ENCODE data around the gene SLIT3.

SLIT3 gene

GRCh38 chr5:168773226-168773625 lies 527.7 kb downstream of the SLIT3 start:
- TF ChIP-seq ZFP3 (CRISPR knock-in tag; IDR thresholded peaks at IDR 0.05) (no peak), TCF4 (CRISPR knock-in tag; IDR thresholded peaks at IDR 0.05; ENCODE audit: borderline replicate concordance) (0 out of 2 replicates have a peak, but pooled peaks have one; percentile 12), CSDC2 (CRISPR knock-in tag; IDR thresholded peaks at IDR 0.05) (no peak), ZNF565 (CRISPR knock-in tag; conservative IDR thresholded peaks at IDR 0.05; ENCODE audit: low read depth) (no peak), ZFP30 (CRISPR knock-in tag; IDR thresholded peaks at IDR 0.05) (no peak), TSHZ2 (CRISPR knock-in tag; IDR thresholded peaks at IDR 0.05) (no peak), PATZ1 (CRISPR knock-in tag; IDR thresholded peaks at IDR 0.05; ENCODE audit: borderline replicate concordance) (no peak)
- ATAC-seq: no peak

- ATAC-seq: peak; percentile 53
- TF ChIP-seq ARNTL (CRISPR knock-in tag; IDR thresholded peaks at IDR 0.05; ENCODE audit: borderline replicate concordance, low read depth): no peak
- no peak for TF ChIP-seq RARB (CRISPR knock-in tag; IDR thresholded peaks at IDR 0.05)
- TF ChIP-seq ZNF70 (CRISPR knock-in tag; IDR thresholded peaks at IDR 0.05): no peak; the same call in 1 of the 2 replicates
- no peak for TF ChIP-seq ZFP30 (CRISPR knock-in tag; IDR thresholded peaks at IDR 0.05)
- TF ChIP-seq PATZ1 (CRISPR knock-in tag; IDR thresholded peaks at IDR 0.05; ENCODE audit: borderline replicate concordance): 0 out of 2 replicates have a peak, but pooled peaks have one; percentile 47
- TF ChIP-seq ZNF8 (CRISPR knock-in tag; IDR thresholded peaks at IDR 0.05): peak; percentile 63
- peak; percentile 89; the same call in 1 of the 2 replicates for TF ChIP-seq TCF4 (CRISPR knock-in tag; IDR thresholded peaks at IDR 0.05; ENCODE audit: borderline replicate concordance)
- 0 out of 2 replicates have a peak, but pooled peaks have one; percentile 27 for TF ChIP-seq ESRRG (CRISPR knock-in tag; IDR thresholded peaks at IDR 0.05)
- TF ChIP-seq TSHZ2 (CRISPR knock-in tag; IDR thresholded peaks at IDR 0.05): peak; percentile 87
- TF ChIP-seq POU6F1 (CRISPR knock-in tag; IDR thresholded peaks at IDR 0.05; ENCODE audit: borderline replicate concordance, low read depth): no peak
- TF ChIP-seq ISL1 (CRISPR knock-in tag; IDR thresholded peaks at IDR 0.05): peak; percentile 75
- peak; percentile 94 for TF ChIP-seq GLIS3 (CRISPR knock-in tag; IDR thresholded peaks at IDR 0.05)
- no peak for TF ChIP-seq CREB5 (CRISPR knock-in tag; IDR thresholded peaks at IDR 0.05; ENCODE audit: low read depth)
These were observed 528.5 kb downstream of the SLIT3 start for GRCh38 chr5:168772316-168772961.

Measured in SK-N-SH treated with all-trans-retinoic acid at 6 μM for 48 hours (cell line).